GM12878 (cell line): ENCODE results near the gene CLEC19A. TPM values are rescaled to one million over a fixed set of nuclear protein-coding genes. Genes with fewer than 3 reads are reported as not detected.

Experiments used
- ATAC-seq: fragments of 200-7000 bp; cut with Tn5 transposase; 3 replicates; pipeline ENCODE4 v1.9.1; 2020; ENCODE audit warnings: mild to moderate bottlenecking, moderate library complexity
- BruUV-seq: library from RNA; stranded (reverse); fragments of 400-500 nt; replicated peaks from 2 replicates; lab custom pipeline; 2021; lab: Mats Ljungman, UMichigan
- CTCF ChIA-PET: fragments of 300-600 bp; sonication (Branson Sonifier 250); formaldehyde crosslinking; extraction: SDS; loops from one replicate; lab custom pipeline; 2021; ENCODE audit warnings: inconsistent platforms; lab: Yijun Ruan, JAX
- POLR2A ChIA-PET: fragments of 350-600 bp; formaldehyde crosslinking; extraction: SDS; loops from one replicate; lab custom pipeline; 2021; ENCODE audit warnings: inconsistent platforms; lab: Charles Lee
- RAD21 ChIA-PET: fragments of 300-600 bp; sonication (Branson Sonifier 250); formaldehyde crosslinking; loops from one replicate; lab custom pipeline; 2023; ENCODE audit warnings: antibody characterized with exemption; ENCODE audit not compliant: unreplicated experiment; lab: Charles Lee
- SMC1A ChIA-PET: fragments of 300-600 bp; sonication (Branson Sonifier 250); formaldehyde crosslinking; loops from one replicate; lab custom pipeline; 2023; ENCODE audit not compliant: unreplicated experiment, uncharacterized antibody; lab: Charles Lee
- DNase-seq: peaks from one replicate; pipeline ENCODE4 v3.0.0-alpha.2; 2011; ENCODE audit warnings: low read depth, low spot score
- FAIRE-seq: peaks from 3 replicates; lab custom pipeline; 2011; peaks lifted over from hg19 to GRCh38; lab: Jason Lieb, UNC
- H2AFZ ChIP-seq: 2 replicates; pipeline ENCODE4 v1.6.0; 2011; ENCODE audit warnings: low read depth, low read length, control low read depth; ENCODE audit not compliant: control insufficient read depth
- H3K27ac ChIP-seq: 2 replicates; pipeline ENCODE4 v1.5.1; 2011; ENCODE audit warnings: control low read depth; ENCODE audit not compliant: control insufficient read depth, insufficient read depth
- H3K27me3 ChIP-seq, 2 experiments: replicated peaks in 1 of 2; 2 replicates each; pipeline versions ENCODE4 v1.6.0 to v1.6.1; 2011; ENCODE audit warnings: low read length in 1 of 2; ENCODE audit not compliant: control insufficient read depth in 2 of 2, insufficient read depth in 2 of 2
- H3K36me3 ChIP-seq, 2 experiments: 2 replicates each; pipeline ENCODE4 v1.5.1; 2011; ENCODE audit warnings: low read length in 1 of 2; ENCODE audit not compliant: control insufficient read depth in 2 of 2, insufficient read depth in 2 of 2
- H3K4me1 ChIP-seq: 2 replicates; pipeline ENCODE4 v1.6.1; 2011; ENCODE audit warnings: mild to moderate bottlenecking, low read length, moderate library complexity, mixed read lengths; ENCODE audit not compliant: control insufficient read depth, insufficient read depth
- H3K4me2 ChIP-seq: 2 replicates; pipeline ENCODE4 v1.6.0; 2011; ENCODE audit warnings: control low read depth; ENCODE audit not compliant: control insufficient read depth, insufficient read depth
- H3K4me3 ChIP-seq: fragments of 200-600 bp; sonication (generic); 2 replicates; pipeline ENCODE4 v1.5.1; 2016
- H3K79me2 ChIP-seq: 2 replicates; pipeline ENCODE4 v1.6.0; 2011; ENCODE audit warnings: low read length; ENCODE audit not compliant: control insufficient read depth, insufficient read depth
- H3K9ac ChIP-seq: 2 replicates; pipeline ENCODE4 v1.8.0; 2011; ENCODE audit warnings: low read length, control low read depth, mixed read lengths; ENCODE audit not compliant: control insufficient read depth, insufficient read depth
- H3K9me3 ChIP-seq: replicated peaks from 3 replicates; pipeline ENCODE4 v1.5.1; 2011; ENCODE audit warnings: mild to moderate bottlenecking, low read length; ENCODE audit not compliant: control insufficient read depth, insufficient read depth
- H4K20me1 ChIP-seq: 2 replicates; pipeline ENCODE4 v1.6.0; 2011; ENCODE audit not compliant: control insufficient read depth, insufficient read depth
- CEBPZ ChIP-seq: fragments of 150-350 bp; IDR thresholded peaks from 2 replicates; pipeline ENCODE4 v1.6.1; 2016; ENCODE audit warnings: low read depth, low read length
- CHD1 ChIP-seq: IDR thresholded peaks from 2 replicates; pipeline ENCODE4 v1.6.1; 2012; ENCODE audit warnings: low read depth, low read length, improper control_type of control experiment
- EED ChIP-seq: sonication (generic); IDR thresholded peaks from 2 replicates; pipeline ENCODE4 v1.6.1; 2016; ENCODE audit warnings: antibody characterized with exemption, low read depth
- EZH2 ChIP-seq: IDR thresholded peaks from 2 replicates; pipeline ENCODE4 v1.6.1; 2012; ENCODE audit warnings: low read depth, mild to moderate bottlenecking, control low read depth, inconsistent platforms, low read length, borderline replicate concordance; ENCODE audit not compliant: control insufficient read depth
- IKZF2 ChIP-seq, 2 experiments: fragments of 450-650 bp; IDR thresholded peaks; 2 replicates each; pipeline ENCODE4 v1.6.1; 2017; ENCODE audit warnings: mild to moderate bottlenecking in 2 of 2, moderate library complexity in 2 of 2
- PML ChIP-seq: IDR thresholded peaks from 2 replicates; pipeline ENCODE4 v1.6.1; 2012; ENCODE audit warnings: low read length, inconsistent platforms
- ZBTB4 ChIP-seq: fragments of 450-650 bp; formaldehyde crosslinking; IDR thresholded peaks from 2 replicates; pipeline ENCODE4 v1.4.0; 2022; ENCODE audit warnings: mild to moderate bottlenecking, moderate library complexity
- WGBS: methylation state at CpG from one replicate; pipeline ENCODE4 v1.1.6; 2016; ENCODE audit warnings: low lambda C conversion rate; ENCODE audit not compliant: insufficient replicate concordance, insufficient coverage; ENCODE audit errors: missing lambda C conversion rate; 5-methylcytosine and 5-hydroxymethylcytosine counted together
- in situ Hi-C: fragments of 300-500 bp; cut with MboI; formaldehyde crosslinking; loops from 9 replicates; pipeline ENCODE4 v1.14.3; 2018; ENCODE audit warnings: mixed read lengths
- intact Hi-C: fragments of 100-400 bp; cut with micrococcal nuclease; formaldehyde crosslinking; loops from one replicate; pipeline ENCODE4 v1.14.2; 2022; ENCODE audit not compliant: unreplicated experiment
- polyA plus RNA-seq, 11 experiments: library from polyadenylated mRNA; depleted of rRNA in 4 of 11; unstranded in 6 of 11; stranded (reverse) in 5 of 11; fragments of >200 nt; fragmentation: Nextera tagmentation in 4 of 11; fragmentation: Illumina TruSeq in 1 of 11; extraction: Ambion mirVana in 4 of 11; extraction: Trizol in 1 of 11; gene quantifications; 1 replicate in 1 of 11; 2 replicates in 10 of 11; pipeline versions ENCODE4 v1.2.1 to v1.2.3, GENCODE V29; 2011 to 2016; ENCODE audit warnings: inconsistent platforms in 2 of 11, missing spikeins in 2 of 11, low read depth in 1 of 11
- total RNA-seq, 4 experiments: library from RNA; depleted of rRNA in 3 of 4; stranded (reverse); fragments of >200 nt in 3 of 4; fragmentation: Illumina TruSeq in 1 of 4; extraction: Trizol in 1 of 4; gene quantifications; 2 replicates each; pipeline versions ENCODE4 v1.2.1 to v1.2.3, GENCODE V29; 2013 to 2021

The CLEC19A gene
- total and polyA plus RNA-seq, 10 of the 15 experiments (the other 5 are each of a cell fraction or from before 2014, with no cell fraction given), result 0.03 TPM; not detected in 8

- Histone ChIP-seq H2AFZ (no peak overlapping the region), H4K20me1 (no peaks in the 10 kb centered on the region), H3K27ac (no peak overlapping the region), H3K36me3 (no peaks in the 10 kb centered on the region), H3K79me2 (no peaks in the 10 kb centered on the region), H3K27me3 (no peaks in the 10 kb centered on the region), H3K4me2 (no peak overlapping the region), H3K9ac (no peak overlapping the region), H3K4me3 (no peak overlapping the region), H3K4me1 (no peaks in the 10 kb centered on the region), H3K9me3 (no peaks in the 10 kb centered on the region; the same call in 2 of the 3 replicates)
- in situ Hi-C loops (no loop called here), intact Hi-C loops (no loop called here)
- ChIA-PET RAD21 (no interaction called here), POLR2A (interaction anchor here (0.6 kb wide), 1 partner anchor 54 kb away, joined by 3 read pairs; no protein-coding TSS in a partner anchor), SMC1A (no interaction called here), CTCF (no interaction called here)
- 5% methylated on average over 1 of the region's 1 CpG for WGBS
- ATAC-seq (no peak), DNase-seq (no peak), FAIRE-seq (no peak)
- no TSS peak for BruUV-seq
- TF ChIP-seq CHD1 (no peak), EZH2 (no peak)
Measured at GRCh38 chr16:19274165-19274797, 11.2 kb upstream of the CLEC19A start.

GRCh38 chr16:19278403-19278802 lies 7.1 kb upstream of the CLEC19A start:
- intact Hi-C loops (no loop called here), in situ Hi-C loops (no loop called here)
- DNase-seq, result no peak
- Histone ChIP-seq H3K27ac (no peak overlapping the region), H3K4me1 (no peaks in the 10 kb centered on the region), H3K4me2 (no peak overlapping the region), H2AFZ (no peak overlapping the region), H3K79me2 (no peaks in the 10 kb centered on the region), H3K27me3 (no peaks in the 10 kb centered on the region), H4K20me1 (no peaks in the 10 kb centered on the region), H3K36me3 (no peaks in the 10 kb centered on the region), H3K9ac (no peak overlapping the region), H3K4me3 (no peak overlapping the region), H3K9me3 (no peaks in the 10 kb centered on the region)
- 33% methylated on average over 2 of the region's 2 CpGs for WGBS
- FAIRE-seq, result no peak
- ChIA-PET CTCF (no interaction called here), RAD21 (no interaction called here), SMC1A (interaction anchor here (1.0 kb wide), 1 partner anchor 13 kb away, joined by 3 read pairs; no protein-coding TSS in a partner anchor), POLR2A (no interaction called here)
- BruUV-seq, result no TSS peak
- no peak for ATAC-seq
- no peak for TF ChIP-seq IKZF2 (IDR thresholded peaks at IDR 0.05)
- no peak for TF ChIP-seq PML
- no peak for TF ChIP-seq ZBTB4
- TF ChIP-seq CEBPZ, result no peak
- TF ChIP-seq EED, result no peak
